GM19463 (cell line): ENCODE measurements around the gene PNPLA2.

Experiments
- ATAC-seq: cut with Tn5 transposase; IDR thresholded peaks from one replicate; pipeline ENCODE4 v1.9.1; 2021; ENCODE audit warnings: mild to moderate bottlenecking, moderate library complexity; ENCODE audit not compliant: unreplicated experiment

The PNPLA2 gene

DNA sequence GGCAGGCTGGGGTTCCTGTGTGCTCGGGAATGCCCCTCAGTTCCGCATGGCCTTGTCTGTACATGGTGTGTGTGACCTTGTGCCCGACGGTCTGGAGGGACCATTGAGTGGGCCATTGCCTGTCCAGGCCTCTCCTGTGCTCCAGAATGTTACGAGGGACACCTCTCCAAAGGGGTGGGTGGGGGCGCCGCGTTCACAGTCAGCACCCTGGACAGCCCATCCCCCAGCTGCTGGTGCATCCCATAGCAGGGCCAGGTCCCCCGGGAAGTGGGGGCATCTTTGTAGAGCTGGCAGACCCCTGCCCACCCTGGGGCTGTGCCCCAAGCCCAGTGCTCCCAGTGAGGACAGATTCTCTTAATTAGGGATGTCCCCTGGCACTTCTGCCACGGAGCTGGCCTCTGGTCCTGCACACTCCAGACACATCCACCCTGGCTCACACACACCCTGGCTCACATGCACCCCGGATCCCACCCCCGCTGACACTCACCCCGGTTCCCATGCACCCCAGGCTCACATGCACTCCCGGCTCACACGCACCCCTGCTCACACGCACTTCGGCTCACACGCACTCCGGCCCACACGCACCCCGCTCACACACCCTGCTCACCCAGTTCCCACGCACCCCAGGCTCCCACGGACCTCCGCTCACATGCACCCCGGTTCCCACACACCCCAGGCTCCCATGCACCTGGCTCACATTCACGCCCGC is 39.5 kb downstream of the PNPLA2 start:
- no peak for ATAC-seq

DNA sequence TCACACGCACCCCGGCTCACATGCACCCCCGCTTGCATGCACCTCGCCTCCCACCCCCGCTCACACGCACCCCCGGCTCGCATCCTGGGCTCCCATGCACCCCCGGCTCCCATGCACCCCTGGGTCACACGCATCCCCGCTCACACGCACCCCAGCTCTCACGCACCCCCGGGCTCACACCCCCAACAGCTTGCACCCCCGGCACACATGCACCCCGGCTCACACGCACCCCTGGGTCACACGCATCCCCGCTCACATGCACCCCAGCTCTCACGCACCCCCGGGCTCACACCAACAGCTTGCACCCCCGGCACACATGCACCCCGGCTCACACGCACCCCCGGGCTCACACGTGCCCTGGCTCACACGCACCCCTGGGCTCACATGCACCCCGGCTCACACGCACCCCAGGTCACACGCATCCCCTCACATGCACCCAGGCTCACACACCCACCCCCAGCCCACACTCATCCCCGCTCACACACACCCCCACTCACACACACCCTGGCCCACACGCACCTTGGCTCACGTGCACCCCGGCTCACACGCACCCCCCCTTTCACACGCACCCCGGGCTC is 40.1 kb downstream of the PNPLA2 start:
- ATAC-seq = no peak

DNA sequence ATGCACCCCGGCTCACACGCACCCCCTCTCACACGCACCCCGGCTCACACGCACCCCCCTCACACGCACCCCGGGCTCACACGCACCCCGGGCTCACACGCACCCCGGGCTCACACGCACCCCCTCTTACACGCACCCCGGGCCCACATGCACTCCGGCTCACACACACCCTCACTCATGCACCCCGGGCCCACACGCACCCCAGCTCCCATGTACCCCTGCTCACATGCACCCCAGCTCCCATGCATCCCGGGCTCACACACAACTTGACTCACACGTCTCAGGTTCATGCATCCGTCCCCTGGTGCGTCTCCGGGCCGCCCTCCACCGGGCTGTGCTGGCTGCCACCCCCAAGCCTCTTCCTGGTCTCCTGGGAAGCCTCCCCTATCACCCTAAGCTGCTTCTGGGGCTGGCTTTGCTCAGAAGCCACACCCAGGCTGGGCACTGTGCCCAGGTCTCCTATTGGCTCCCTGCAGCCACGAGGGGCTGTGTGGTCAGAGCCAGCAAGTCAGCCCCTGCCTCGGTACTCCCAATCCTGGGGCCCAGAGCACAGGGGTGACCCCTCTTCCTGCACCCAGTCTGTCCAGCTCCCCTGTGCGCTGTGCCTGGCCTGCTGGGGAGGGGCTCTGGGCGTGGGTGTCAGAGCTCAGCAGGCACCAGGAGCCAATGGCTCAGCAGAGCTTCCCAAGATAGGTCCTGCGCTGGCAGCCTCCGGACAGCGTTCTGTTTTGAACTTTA is 40.8 kb downstream of the PNPLA2 start:
- ATAC-seq = no peak

GRCh38 chr11:860234-861104 is 41.8 kb downstream of the PNPLA2 start:
- no peak for ATAC-seq

GRCh38 chr11:861105-861479 is 42.4 kb downstream of the PNPLA2 start:
- ATAC-seq = no peak

- no peak for ATAC-seq
These were observed 43.5 kb downstream of the PNPLA2 start for GRCh38 chr11:862081-862661.

- ATAC-seq = no peak
These were observed 43.9 kb downstream of the PNPLA2 start for GRCh38 chr11:862696-863022.

GRCh38 chr11:863023-863909 is 44.6 kb downstream of the PNPLA2 start:
- ATAC-seq = no peak

GRCh38 chr11:863910-864827 is 45.5 kb downstream of the PNPLA2 start:
- ATAC-seq = no peak

GRCh38 chr11:864898-865297 is 46.2 kb downstream of the PNPLA2 start:
- no peak for ATAC-seq

- ATAC-seq = no peak
These were observed 47.0 kb downstream of the PNPLA2 start for GRCh38 chr11:865462-866430.

- ATAC-seq = no peak
These were observed 47.8 kb downstream of the PNPLA2 start for GRCh38 chr11:866481-866880.

- ATAC-seq = no peak
These were observed 49.2 kb downstream of the PNPLA2 start for GRCh38 chr11:867856-868358.

DNA sequence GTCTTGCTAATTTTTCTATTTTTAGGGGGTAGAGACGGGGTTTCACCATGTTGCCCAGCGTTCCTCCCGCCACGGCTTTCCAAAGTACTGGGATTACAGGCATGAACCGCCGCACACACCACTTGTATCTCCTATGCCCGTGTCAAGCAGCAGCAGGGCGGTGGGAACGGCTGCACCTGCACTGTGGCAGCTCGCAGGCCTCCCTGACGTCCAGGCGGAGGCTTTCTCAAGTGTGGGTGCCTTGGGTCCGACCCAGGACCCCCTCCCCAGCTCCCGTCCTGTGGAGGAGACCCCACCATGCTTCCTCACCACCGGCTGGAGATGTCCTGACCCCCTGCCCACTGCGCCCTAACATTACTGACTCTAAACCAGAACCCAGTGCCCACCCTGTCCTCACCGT is 49.7 kb downstream of the PNPLA2 start:
- no peak for ATAC-seq

- no peak for ATAC-seq
These were observed 50.1 kb downstream of the PNPLA2 start for GRCh38 chr11:868802-869201.

- no peak for ATAC-seq
These were observed 50.8 kb downstream of the PNPLA2 start for GRCh38 chr11:869399-870126.

- no peak for ATAC-seq
These were observed 51.4 kb downstream of the PNPLA2 start for GRCh38 chr11:870127-870413.
